NCI-H510A treated with DMSO at 0.1 percent for 48 hours (cell line): ENCODE data around the gene OR2K2.
"Not testable (repeated sequence)": the region's sequence is repeated elsewhere in the genome, so short reads cannot be mapped to it uniquely, and the experiment has no call there.

Experiments used
- DNase-seq: peaks from one replicate; lab custom pipeline; 2025; lab: John Stamatoyannopoulos, UW

The OR2K2 gene

DNA sequence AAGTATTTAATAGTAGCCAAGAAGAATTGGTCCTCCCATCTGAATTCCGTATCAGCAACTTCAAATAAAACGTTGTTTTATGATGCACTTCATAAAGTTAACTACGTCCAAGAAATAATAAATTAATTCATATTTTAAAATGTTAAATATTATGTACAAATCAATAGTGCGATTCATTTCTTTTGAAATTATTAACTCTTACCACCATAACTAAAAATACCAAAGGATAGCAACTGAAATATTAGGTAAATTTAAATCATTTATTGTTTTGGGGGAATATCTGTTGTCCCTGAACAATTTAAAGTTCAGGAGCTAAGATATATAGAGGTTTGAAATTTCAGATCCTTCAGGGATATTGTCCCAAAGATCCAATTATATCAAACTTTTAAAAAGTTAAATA lies at the start of gene OR2K2:
Gene OR2K2, minus strand, starts transcription at position 101 of the 400 bp plus-strand sequence. CDS start 1,791 bp downstream, outside the sequence.
- DNase-seq, result no peak

DNA sequence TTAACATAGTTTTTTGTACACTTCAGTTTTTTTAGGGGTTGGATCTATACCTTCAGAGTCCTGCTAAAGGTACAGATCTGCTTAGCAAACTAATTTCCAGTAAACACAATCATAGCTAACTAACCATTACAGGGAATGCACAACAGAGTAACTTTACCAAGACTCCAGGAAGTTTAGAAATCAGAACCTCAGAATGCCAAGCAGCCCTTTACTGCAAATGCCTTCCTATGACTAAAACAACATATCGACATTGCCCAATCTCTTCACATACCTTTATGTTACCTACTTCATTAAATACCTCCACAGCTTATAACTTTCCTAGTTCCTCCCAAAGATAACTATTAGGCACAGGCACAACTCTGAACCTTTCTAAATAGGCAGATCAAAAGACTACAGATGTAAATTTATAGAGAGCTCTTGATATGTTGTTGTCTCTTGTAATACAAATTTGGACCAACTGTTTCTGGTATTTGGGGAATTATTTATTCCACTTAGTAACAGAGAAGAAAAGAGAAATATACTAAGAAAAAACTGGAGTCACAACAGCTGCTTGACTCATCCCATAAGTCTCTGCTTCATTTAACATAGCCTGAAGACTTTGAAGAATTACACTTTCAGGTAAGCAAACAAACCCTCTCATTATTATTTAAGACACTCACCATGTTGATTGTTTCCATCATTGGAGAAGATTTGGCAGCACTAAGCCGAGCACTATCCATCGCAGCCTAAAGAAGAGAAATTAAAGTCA lies 46.0 kb upstream of the OR2K2 start:
- DNase-seq, result no peak

DNA sequence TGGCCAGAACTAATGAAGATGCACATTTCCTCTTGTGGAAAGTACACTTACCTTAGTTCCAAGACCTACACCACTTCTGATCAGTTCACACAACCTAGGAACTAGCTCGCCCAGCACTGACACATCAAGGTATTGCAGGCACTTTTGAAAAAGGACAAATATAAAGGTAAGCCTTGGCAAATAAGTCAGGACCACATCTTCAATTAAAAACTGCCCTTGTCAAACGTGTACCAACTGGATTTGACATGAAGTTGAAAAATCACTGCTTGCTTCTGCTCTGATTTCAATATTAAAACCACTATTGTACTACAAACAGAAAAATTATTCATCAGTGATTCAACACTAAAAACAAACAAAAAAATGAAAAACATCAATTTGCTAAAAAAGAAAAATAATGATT lies 45.0 kb upstream of the OR2K2 start:
- DNase-seq, result no peak

- DNase-seq, result no peak
Observed at GRCh38 chr9:111372297-111372696, 42.3 kb upstream of the OR2K2 start.

DNA sequence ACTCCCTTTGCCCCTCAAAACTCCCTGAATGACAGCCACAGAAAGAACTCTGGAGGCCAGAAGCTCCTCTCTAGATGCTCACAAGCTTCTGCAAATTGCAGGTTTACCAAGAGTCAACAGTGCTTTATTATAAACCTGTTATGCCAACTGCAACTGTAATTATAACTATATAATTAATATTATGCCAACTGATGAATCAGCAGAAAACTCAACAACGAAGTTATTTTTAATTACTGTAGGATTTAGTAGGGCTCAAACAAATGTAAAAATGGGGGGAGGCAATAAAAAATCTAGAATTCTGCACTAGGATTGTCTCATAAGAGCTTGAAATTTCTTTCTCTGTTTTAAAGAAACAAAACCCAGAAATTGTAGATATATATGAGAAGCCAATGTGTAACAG lies 37.0 kb upstream of the OR2K2 start:
- no peak for DNase-seq

GRCh38 chr9:111362526-111362925 lies 32.5 kb upstream of the OR2K2 start:
- no peak for DNase-seq

GRCh38 chr9:111360881-111361280 lies 30.9 kb upstream of the OR2K2 start:
- no peak for DNase-seq

- no peak for DNase-seq
Observed at GRCh38 chr9:111356481-111357244, 26.6 kb upstream of the OR2K2 start.

DNA sequence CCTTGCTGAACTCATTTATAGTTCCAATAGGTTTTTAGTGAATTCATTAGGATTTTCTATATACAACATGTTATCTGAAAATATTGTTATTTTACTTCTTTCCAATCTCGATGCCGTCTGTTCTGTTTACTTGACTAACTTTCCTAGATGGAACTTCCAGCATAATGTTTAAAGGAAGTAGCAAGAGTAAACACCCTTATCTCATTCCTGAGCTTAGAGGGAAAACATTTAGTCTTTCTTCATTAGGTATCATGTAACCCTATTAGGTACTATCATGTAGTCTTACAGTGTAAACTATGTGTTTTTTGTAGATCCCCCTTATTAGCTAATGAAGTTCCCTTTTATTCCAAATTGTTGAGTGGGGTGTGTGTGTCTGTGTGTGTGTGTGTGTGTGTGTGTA lies 22.5 kb upstream of the OR2K2 start:
- DNase-seq, result no peak

DNA sequence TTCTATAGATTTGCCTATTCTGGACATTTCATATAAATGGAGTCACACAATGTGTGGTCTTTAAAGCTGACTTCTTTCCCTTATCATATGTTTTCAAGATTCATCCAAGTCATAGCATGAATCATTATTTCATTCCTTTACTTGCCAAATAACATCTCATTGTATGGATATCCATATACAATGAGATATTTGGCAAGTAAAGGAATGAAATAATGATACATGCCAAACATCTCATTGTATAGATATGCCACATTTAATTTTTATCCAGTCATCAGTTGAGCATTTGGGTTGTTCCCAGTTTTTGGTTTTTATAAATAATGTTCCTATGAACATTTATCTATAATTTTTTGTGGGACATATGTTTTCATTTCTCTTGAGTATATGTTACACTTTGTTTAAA lies 20.5 kb upstream of the OR2K2 start:
- no peak for DNase-seq

DNA sequence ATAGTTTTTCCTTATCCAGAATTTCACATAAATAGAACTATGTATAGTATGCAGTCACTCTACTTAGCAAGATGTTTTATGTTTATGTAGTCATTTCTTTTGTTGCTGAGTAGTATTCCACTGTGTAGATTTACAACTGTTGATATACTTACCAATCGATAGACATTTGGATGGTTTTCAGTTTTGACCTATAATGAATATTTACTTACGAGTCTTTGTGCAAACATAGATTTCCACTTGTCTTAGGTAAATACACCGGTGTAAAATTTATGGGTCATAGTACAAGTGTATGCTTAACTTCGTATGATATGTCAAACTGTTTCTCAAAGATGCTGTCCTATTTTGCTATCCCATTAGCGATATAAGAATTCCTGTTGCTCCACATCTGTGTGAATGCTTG lies 19.7 kb upstream of the OR2K2 start:
- peak; percentile 76 for DNase-seq

DNA sequence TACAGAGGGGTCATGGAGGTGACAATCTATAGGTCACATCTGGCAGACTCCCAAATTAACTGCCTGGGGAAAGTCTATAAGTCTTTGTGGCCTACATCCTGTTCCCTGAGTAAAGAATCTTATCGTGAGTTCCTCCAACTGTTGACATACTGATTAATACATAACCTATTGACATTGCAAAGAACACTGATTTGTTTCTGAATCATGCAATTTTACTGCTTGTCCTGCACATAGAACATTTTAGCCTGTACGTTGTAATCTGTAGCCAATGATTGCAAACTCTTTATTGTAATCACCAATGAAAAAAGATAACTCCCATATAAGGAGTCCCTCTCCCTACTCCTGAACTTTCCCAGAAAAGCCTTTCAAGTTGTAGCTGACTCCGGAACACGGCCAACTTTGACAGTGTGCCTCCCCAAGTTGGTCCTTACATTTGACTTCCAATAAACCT lies 18.8 kb upstream of the OR2K2 start:
- peak; percentile 8 for DNase-seq

GRCh38 chr9:111334318-111334863 lies 4.4 kb upstream of the OR2K2 start:
- not testable (repeated sequence) for DNase-seq

DNA sequence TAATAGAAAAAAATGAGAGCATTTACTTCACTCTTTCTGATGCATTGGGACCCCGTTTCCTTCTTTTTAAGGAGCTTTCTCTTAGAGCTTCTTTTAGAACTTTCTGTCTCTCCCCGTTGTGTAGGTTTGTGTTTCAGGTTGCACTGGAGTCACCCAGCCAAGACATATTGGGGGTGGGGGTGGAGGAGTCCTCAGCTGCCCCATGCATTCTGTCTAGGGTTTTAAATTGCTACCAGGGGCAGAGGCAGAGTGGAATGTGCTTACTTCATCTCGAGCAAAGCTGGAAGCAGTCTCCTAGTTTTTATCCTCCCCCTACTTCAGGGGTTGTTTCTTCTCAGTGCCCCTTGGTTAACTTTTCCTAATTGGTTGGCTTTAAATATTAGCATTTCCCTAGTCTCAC lies 9.4 kb downstream of the OR2K2 start:
- no peak for DNase-seq

DNA sequence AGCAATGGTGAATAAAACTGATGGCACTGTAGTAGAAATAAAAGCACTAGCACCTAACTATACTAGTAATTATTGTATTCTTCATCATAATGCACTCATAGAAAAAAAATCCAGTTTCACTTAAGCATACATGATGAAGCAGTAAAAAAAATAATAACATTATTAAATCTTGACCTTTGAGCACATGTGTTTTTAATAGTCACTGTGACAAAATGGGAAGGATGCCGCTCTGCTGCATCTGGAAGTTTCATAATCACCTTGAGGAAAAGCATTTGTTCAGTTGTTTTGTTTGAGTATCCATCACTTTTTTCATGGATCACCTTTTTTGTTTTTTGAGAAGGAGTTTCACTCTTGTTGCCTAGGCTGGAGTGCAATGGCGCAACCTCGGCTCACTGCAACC lies 13.2 kb downstream of the OR2K2 start:
- no peak for DNase-seq

GRCh38 chr9:111305914-111306313 lies 24.1 kb downstream of the OR2K2 start:
- DNase-seq, result no peak

- DNase-seq, result not testable (repeated sequence)
Observed at GRCh38 chr9:111304000-111304399, 26.0 kb downstream of the OR2K2 start.

DNA sequence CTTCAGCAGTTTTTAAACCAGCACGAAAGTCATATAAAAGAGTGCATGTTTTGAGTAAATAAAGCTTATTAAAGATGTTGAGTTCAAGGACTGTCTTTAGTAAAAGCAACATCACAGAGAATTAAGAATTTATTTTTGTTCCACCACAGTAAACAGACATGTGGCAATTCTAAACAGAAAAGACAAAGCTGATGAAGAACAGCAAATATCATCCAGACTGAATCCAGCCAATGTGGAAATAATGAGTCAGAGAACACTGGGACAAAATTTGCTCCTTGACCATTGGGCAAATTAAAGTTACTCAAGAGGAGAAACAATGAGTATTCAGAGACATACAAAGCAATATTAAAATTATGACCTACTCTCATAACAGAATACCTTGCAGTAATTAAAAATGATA lies 28.8 kb downstream of the OR2K2 start:
- no peak for DNase-seq

GRCh38 chr9:111300140-111300735 lies 29.8 kb downstream of the OR2K2 start:
- no peak for DNase-seq

DNA sequence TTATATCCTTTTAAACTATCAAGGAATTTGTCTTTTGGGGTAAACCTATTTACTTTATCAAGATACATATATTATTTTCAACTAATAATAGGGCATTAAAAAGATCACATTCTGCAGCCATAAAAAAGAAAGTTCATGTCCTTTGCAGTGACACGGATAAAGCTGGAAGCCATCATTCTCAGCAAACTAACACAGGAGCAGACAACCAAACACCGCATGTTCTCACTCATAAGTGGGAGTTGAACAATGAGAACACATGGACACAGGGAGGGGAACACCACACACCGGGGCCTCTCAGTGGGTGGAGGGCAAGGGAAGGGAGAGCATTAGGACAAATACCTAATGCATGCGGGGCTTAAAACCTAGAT lies 30.4 kb downstream of the OR2K2 start:
- DNase-seq, result not testable (repeated sequence)

- DNase-seq, result peak; percentile 74
Observed at GRCh38 chr9:111298731-111299598, 31.1 kb downstream of the OR2K2 start.

GRCh38 chr9:111298111-111298510 lies 31.9 kb downstream of the OR2K2 start:
- DNase-seq, result no peak
